ENCODE results near the gene SLC31A2.

SLC31A2 gene

DNA sequence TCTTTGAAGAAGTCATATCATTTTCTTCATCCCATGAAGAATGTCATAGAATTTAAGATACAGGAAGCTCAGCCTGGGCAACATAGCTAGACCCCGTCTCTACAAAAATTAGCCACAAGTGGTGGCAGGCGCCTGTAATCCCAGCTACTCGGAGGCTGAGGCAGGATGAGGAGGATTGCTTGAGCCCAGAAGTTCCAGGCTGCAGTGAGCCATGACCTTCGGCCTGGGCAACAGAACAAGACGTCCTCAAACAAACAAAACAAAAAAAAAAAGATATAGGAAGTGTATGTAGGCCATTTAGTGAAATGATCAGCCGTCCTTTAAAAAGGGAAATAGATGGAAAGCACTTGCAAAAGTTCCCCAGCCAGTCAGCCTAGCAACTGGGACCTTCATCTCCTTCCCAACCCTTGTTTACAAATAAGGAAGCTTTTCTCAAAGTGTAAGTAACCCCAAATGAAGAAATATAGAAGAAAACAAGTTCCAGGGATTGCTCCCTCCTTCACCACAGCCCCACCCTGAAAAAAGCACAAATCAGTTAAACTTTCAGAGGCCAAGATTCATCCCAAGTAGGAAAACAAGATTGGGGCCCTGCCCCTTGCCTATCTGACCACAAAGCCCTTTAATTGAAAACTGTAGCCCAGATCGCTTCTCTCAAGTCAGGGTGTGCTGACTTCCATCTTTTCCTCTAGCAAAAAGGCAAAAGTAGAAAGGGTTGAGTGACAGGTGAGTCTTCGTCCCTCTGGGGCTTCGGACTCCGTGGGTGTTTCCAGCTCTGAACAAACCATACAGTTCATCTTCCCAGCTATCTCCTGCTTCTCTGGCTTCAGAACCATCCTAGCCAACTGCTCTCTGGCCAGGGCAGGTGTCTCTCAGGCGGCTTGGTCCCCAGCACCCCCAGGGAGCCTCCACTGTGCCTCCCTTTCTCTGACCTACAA lies 1.2 kb downstream of the SLC31A2 start:
- DNase-seq: no peak

DNA sequence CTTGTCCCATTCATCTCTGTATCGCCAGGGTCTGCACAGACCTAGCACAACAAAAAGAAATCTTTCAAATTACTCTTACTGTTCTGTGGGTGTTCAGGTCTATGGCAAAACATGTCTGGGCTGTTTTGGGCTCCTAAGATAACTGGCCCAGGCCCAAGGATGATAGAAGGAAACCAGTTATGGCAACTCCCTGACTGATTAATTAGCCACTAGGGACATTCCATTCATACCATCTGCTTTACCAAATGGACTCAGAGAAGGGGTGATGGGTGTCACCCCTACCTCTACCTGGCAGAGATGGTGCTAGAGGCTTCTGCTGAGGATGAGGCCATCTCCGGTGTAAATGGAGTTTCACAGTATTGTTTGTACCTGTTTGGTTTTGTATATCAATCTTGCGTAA lies 1.9 kb downstream of the SLC31A2 start:
- no peak for DNase-seq

DNA sequence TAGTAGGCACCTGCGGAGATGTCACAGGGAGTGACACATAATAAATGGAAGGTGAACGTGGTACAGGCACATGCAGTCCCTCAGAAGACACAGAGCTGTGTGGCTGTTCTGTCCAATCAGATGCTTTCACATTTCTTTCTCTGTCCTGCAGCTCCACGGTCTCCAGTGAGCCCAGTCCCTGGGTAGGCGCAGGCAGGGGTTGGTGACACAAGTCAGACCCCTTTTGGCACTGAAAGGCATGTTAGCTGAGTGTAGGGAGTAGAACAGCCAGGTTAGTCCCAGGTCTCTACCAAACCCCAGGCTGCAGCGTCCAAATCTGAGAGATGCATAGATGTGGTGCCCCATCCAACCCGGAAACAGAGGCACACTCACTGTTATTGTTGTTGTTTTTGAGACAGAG lies 2.8 kb downstream of the SLC31A2 start:
- no peak for DNase-seq

DNA sequence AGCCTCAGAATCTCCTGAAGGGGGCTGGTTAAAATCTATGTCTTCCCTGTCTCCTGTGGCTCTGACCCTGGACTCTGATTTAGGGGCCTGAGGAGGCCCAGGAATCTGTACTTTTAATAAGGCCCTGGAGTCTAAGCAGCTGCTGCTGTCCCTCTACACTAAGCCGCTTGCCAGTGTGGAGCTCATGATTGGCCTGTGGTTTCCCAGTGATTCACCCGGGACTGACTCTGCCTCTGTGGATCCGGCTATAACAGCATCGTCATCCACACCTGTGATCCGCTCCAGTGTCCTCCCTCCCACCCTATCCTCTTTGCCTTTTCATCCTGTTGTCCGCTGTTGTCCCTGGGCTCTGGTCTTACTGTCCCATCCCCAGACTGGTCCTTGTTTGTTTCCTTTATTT lies 3.7 kb downstream of the SLC31A2 start:
- DNase-seq: no peak

DNA sequence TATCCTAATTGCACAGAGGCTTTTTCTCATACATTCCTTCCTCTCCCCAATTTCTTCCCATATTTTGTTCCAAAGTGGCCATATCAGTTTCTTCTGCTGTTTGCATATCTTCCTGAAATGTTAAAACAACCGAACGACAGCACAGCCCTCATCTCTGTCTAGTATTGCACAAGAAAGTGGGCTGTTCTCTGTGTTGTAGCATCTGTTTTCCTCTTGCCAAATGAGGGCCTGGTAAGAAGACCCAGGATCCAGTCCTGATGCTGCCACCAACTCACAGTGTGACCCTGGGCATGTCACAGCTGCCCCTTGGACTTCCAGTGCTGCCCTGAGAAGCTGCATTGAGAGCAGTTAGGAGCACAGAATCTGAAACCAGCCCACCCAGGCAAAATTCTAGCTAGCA lies 4.1 kb downstream of the SLC31A2 start:
- no peak for DNase-seq

DNA sequence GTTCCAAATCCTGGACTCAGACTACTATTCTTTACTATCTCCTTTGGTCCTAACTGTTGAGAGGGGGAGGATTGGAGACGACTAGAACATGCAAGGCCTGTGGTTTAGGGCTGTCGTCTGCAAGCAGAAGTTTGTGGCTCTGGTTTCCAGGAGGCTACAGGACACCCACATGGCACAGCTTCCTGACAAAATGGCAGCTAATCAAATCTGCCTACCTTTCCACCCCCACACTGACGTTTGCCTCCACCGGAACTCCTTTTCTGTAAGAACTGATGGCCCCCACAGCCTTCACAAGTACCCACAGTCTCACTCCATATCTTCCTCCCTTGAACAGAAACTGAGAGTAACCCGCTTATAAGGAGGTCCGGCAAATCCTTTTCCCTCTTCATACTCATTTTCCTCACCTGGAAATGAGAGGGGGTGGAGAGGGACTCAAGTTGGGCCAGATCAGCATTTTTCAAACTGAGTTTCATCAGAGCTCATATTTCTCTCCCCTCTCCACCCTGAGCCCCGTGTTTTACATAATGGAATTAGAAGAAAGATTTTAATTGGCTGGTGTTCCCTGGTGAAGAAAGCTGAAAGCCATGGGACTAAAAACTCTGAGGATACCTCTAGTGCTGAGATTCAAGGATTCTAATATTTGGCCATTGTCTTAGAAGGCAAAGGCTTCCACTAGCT lies 5.2 kb downstream of the SLC31A2 start:
- no peak for DNase-seq

DNA sequence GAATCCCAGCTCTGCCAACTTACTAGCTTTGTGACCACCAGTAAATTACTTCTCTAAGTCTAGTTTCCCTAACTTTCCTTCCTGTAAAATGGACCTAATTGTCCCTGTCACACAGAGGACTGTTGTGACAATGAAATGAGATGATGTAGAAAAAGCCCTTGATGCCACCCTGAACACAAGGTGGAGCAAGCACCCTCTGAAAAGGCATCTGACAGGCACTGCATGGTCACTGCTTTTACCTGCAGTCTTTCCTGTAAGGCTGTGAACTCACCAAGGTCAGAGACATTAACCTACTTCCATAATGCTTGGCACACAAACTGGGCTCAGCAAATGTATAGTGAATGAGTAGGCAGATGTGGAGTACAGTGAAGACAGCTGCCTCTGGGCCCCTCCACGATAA lies 6.1 kb downstream of the SLC31A2 start:
- no peak for DNase-seq

DNA sequence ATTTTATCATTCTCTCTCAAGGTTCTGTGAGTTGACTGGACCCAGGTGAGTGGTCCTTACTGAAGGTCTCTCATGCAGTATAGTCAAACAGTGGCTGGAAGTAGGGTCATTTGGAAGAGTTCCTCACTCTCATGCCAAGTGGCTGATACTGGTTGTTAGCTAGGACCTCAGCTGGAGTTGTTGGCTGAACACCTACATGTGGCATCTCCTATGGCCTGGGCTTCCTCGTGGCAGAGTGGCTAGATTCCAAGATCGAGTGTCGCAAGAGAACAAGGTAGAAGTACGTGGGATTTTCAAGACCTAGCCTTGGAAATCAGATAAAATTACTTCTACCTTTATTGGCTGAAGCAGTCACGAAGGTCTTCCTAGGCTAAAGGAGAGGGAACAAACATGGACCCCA lies 7.6 kb downstream of the SLC31A2 start:
- DNase-seq: no peak

DNA sequence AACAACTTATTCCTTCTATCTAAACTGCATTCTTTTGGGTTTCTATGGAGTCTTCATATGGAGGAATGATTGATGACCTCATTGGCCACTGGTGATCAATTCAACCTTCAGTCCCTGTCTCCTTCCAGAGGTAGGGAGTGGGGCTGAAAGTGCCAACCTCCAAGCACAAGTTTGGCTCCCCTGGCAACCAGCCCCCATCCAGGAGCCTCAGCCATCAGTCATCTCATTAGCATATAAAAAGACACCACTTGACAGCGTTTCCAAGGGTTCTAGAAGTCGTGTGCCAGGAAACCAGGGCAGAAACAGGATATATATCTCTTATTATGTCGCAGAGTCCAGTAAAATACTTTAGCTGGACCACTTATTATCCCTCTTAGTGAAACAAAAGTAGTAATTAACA lies 9.8 kb downstream of the SLC31A2 start:
- no peak for DNase-seq

DNA sequence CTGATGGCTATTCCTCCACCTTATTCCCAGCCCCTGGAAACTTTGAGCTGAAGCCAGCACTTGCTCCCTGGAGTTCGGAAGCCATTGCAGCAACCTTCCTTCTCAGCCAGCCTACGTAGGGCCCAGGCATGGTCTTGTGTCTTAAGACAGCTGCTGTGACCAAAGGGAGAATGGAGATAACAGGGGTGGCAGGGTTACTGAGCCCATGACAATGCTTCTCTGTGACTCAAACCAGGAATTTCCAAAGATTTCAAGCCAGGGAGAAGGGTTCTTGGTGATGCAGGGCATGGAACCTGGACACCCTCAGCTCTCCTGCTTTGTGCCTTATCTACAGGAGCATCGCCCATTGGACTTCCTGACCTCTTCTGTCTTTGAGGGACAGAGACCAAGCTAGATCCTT lies 12.2 kb downstream of the SLC31A2 start:
- no peak for DNase-seq

DNA sequence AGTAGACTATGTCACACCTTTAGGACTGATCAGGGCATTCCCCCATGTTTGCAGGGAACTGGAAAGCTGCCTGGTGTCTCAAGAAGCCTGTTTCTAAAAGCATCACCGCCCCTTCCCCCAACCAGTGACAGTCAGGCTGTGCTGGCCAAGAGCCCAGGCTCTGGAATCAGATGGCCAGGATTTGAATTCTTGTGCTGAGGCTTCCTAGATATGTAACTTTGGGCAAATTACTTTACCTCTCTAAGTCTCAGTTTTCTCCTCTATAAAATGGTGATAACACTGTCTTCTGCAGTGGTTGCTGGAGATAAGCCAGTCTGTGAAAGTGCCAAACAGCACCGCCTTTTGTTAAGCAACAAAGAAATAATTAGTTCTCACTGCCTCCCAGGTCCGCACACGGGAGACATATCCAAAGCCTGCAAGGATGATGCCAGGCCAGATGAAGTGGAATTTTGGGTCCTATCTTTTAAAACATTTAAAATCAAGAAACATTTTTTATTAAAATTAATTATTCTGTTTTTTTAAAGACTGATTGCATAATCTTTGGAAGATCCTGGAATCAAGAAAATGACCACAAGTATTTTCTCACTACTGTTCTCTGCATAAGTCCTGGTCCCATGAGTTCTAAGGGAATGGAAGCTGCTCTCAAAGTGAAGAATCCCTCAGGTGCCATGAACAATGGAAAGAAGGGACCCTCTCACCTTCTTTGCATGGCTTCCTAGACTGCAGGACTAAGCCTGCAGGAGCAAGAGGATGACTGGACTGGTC lies 13.9 kb downstream of the SLC31A2 start:
- no peak for DNase-seq

DNA sequence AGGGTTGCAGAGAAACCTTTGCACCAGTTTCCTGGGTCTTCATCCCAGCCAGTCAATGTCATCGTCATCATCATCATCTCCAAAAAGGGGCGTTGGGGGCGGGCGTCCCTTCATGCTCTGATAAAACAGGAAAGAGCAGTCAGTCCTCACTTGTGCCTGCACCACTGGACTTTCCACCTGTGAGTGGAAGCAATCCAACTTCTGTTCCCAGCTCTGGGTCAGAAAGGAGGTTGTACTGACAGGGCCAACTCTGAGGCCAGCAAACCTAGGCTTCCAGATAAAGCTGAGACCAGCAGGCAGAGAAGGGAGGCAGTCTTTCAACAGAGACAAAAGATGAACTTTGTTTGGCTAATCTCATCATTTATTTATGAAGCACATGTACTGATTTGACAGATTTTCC lies 15.2 kb downstream of the SLC31A2 start:
- DNase-seq: no peak

DNA sequence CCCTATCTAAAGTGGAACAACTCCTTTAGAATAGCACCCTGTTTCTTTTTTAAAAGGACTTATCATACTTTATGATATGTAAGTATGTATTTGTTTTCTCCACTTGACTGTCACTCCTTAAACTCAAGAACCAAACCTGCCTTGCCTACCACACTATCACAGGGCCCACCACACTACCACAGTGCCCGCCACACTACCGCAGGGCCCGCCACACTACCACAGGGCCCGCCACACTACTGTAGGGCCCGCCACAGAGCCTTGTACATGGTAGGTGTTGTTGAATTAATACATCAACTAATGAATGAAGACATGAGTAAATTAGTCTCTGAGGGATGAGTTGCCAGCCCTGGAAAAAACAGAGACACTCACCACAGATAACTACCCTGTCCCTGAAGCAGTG lies 18.0 kb downstream of the SLC31A2 start:
- no peak for DNase-seq

DNA sequence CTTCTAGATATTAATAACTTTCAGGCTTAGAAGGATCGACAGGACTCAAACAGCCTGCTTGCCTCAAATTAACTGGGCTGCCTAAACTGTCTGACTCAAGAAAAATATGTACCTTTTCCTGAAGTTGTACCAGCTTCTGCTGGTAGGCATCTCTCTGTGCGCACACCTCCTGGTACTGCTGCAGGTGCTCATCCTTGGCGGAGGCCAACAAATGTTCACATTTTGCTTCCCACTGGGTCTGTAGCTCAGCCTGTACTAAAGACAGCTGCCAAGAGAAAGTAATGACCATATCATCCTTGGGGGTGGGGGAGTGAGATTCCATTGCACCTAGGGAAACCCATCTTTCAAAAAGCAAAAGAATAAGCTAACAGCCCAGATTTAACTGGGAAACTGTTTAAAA lies 22.5 kb downstream of the SLC31A2 start:
- no peak for DNase-seq

DNA sequence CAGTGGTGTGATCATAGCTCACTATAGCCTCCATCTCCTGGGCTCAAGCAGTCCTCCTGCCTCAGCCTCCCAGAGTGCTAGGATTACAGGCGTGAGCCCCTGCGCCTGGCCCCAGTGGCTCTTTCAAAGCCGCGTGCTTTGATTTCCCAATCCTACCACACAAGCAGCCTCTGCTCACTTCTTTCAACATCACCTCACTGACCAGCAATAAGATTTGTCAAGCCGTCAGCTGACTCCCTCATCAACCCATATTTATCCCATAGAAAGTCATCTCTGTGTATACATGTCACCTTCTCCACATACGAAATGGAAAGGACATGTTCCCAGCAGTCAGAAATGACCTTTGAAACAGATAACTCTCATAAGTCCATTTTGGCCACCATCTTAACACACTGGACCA lies 26.0 kb downstream of the SLC31A2 start:
- DNase-seq: no peak

DNA sequence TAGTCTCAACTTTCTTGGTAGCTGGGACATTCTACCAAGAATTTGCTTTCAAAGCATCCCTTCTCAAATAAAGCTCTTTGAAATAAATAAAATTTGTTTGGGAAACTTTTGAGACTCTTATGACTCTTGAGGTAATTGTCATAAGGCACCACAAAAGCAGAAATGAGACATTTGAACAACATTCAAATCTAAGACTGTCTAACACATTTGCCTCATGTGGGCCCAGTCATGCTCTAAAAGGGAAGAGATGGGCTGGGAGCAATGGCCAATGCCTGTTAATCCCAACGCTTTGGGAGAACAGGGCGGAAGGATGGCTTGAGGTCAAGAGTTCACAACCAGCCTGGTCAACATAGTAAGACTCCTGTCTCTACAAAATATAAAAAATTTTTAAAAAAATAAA lies 26.4 kb downstream of the SLC31A2 start:
- no peak for DNase-seq

DNA sequence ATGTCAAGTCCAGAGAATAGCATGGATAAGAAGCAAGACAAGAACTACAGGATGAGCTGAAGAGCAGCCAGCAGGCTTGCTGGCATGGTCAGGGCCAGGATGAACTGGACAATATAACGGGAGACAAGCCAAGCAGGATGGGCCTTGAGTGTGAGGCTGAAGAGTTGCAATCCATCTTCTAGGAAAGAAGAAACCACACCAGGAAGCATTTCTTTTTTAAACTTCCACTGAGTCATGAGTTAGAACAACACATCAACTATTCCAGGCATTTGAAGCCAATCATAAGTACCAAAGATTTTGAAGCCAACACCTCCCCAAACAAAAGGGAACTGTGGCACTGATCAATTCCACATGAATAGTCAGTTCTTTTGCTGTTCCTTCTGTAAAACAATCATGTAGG lies 27.3 kb downstream of the SLC31A2 start:
- DNase-seq: no peak

DNA sequence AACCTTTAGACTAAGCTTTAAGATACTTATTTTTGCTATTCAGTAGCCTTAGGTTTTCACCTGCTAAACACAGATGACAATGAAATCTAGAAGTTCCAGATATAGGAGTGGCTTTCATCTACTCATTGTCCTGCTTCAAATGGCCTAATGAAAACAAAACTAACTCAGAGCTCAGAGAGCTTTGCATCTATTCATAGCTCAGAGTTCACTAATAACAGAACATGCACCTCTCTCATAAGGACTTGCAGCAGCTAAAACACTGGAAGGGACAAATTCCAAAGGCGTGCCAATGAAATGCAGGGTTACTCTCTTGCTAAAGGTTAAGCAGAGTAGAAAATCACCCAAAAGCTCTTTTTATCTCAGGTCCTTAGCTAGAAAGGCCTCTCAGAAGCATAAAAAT lies 29.0 kb downstream of the SLC31A2 start:
- DNase-seq: no peak

DNA sequence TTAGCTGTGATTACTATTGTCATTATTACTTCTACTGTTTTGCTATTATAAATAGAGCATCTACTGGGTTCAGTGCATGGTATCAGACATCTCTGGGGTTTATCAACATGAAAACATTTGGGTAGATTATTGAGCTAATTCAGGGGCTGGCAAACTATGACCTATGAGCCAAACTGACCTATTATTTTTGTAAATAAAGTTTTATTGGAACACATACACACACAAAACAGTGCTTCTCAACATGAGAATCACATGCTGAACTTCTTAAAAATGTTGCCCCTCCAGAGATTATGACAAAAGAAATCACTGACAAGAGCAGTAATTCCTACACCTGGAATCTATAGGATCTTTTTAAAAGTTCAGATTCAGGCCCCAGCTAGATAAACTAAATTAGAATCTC lies 30.4 kb downstream of the SLC31A2 start:
- no peak for DNase-seq

DNA sequence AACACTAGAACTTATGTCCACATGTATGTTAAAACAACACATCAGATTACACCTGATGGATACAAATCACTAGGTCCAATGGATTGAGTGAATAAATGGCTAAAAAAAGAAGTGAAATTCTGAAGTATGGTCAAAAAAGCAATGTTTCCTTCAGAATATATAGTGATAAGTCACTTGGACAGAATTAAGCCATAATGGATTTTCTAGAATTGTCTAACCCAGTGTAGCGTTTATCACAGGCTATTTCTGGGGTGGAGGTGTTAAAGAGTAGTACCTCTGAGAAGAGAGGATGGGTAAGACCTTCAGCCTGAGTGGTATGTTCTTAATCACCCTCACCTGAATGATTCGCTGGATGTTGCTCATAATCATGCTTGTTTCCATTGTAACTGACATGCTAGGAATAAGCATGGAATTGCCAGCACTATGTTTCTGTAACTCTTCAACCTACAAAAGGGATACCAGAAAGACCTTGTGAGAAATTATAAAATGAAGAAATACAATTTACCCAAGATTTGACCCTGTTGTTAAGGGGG lies 33.2 kb downstream of the SLC31A2 start:
- no peak for DNase-seq

DNA sequence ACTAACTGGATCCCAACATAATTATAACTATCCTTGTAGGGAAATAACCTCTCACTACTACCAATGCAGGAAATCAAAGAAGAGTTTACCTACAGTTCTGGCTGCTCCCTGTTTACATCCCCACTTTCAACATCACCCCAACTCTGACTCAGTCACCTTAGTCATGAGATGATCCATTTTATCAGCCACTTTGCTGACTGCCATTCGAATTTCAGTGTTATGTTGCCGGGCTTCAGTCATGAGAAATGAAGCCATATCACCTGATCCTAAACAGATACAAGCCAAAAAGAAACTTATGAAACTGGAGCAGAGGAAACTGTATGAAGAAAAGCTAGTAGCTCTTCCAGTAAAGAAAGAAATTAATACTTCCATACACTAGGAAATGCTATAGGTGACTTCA lies 33.7 kb downstream of the SLC31A2 start:
- no peak for DNase-seq

DNA sequence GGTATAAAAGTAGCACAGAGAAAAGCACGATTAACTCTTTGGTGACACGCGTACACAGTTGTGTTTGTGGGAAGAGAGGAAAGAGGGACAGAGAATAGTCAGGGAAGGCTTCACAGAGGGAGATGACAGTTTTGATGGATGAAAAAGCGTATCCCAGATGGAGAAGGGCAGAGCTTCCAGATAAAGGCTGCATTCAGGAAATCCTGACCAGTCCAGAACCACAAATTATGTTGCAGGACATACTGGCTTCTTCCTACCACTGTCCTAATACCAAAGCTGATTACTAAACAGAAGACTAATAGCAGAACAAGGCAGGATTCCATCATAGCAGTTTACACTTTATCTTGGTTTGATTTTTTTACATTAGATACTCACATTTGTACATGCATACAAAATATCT lies 34.5 kb downstream of the SLC31A2 start:
- no peak for DNase-seq

DNA sequence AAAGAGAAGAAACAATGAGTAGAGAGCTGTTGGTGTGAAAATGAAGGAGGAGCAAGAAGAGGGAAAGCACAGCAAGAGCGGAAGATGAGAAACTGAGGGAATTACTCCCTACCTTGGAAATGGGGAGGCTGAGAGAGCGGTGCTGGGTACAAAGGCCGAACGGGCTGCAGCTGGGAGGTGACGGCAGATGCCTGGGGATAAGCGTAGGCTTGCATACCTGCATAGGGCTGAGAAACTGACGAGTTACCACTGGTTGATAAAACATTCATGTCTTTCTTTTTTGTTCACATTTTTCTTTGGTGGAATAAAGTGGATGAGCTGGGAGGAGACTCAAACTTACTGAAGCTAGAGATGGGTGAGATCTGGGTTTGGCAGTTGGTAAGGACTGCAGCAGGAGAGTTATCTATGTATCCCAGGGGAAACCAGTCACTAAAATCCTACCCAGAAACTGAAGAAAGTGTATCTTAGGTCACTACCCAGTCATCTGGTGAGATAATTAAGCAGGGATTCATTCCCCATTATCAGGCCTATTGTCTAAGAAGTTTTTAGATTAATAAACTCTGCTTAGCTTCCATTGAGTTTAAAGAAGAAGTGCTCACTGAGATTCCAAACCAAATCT lies 35.4 kb downstream of the SLC31A2 start:
- no peak for DNase-seq
